H9 (cell line): Measurements from ENCODE around the gene CYSTM1. TPM values are rescaled to one million over a fixed set of nuclear protein-coding genes. Genes with fewer than 3 reads are reported as not detected.

Source experiments
- DNase-seq: peaks from one replicate; pipeline ENCODE4 v3.0.0-alpha.2; 2017
- H2AFZ ChIP-seq: one replicate; pipeline ENCODE4 v1.6.1; 2013; ENCODE audit warnings: mild to moderate bottlenecking, low read length, control low read depth, moderate library complexity
- H2AK5ac ChIP-seq: 2 replicates; pipeline ENCODE4 v1.6.1; 2013; ENCODE audit warnings: low read length, control low read depth, mixed read lengths; ENCODE audit not compliant: insufficient read length
- H2BK120ac ChIP-seq: one replicate; pipeline ENCODE4 v1.6.1; 2013; ENCODE audit warnings: low read depth, mild to moderate bottlenecking, low read length, control low read depth, inconsistent platforms; ENCODE audit not compliant: poor library complexity, severe bottlenecking
- H2BK12ac ChIP-seq: 2 replicates; pipeline ENCODE4 v1.6.1; 2013; ENCODE audit warnings: low read length, control low read depth, mixed read lengths, low read depth; ENCODE audit not compliant: insufficient read length
- H2BK15ac ChIP-seq: 2 replicates; pipeline ENCODE4 v1.6.1; 2013; ENCODE audit warnings: low read depth, low read length, control low read depth
- H2BK20ac ChIP-seq: one replicate; pipeline ENCODE4 v1.6.1; 2013; ENCODE audit warnings: low read depth, mild to moderate bottlenecking, low read length, control low read depth, inconsistent platforms; ENCODE audit not compliant: poor library complexity, severe bottlenecking
- H2BK5ac ChIP-seq: 2 replicates; pipeline ENCODE4 v1.6.1; 2013; ENCODE audit warnings: low read length, control low read depth, mixed read lengths; ENCODE audit not compliant: insufficient read length
- H3K14ac ChIP-seq: 2 replicates; pipeline ENCODE4 v1.6.1; 2013; ENCODE audit warnings: low read length, control low read depth; ENCODE audit not compliant: insufficient read depth
- H3K18ac ChIP-seq: 2 replicates; pipeline ENCODE4 v1.6.1; 2013; ENCODE audit warnings: low read depth, mild to moderate bottlenecking, mixed read lengths, low read length, control low read depth; ENCODE audit not compliant: insufficient read length
- H3K23ac ChIP-seq: 2 replicates; pipeline ENCODE4 v1.6.1; 2013; ENCODE audit warnings: low read length, control low read depth, mixed read lengths, low read depth; ENCODE audit not compliant: insufficient read length
- H3K23me2 ChIP-seq: 2 replicates; pipeline ENCODE4 v1.6.1; 2013; ENCODE audit warnings: low read depth, mild to moderate bottlenecking, mixed read lengths, low read length, control low read depth; ENCODE audit not compliant: insufficient read length, poor library complexity, severe bottlenecking
- H3K27ac ChIP-seq: 2 replicates; pipeline ENCODE4 v1.5.1; 2013; ENCODE audit warnings: low read length, control low read depth, mixed read lengths, low read depth; ENCODE audit not compliant: insufficient read length
- H3K27me3 ChIP-seq: 2 replicates; pipeline ENCODE4 v1.6.1; 2013; ENCODE audit warnings: low read length, control low read depth, inconsistent platforms; ENCODE audit not compliant: insufficient read depth
- H3K4ac ChIP-seq: 2 replicates; pipeline ENCODE4 v1.6.1; 2013; ENCODE audit warnings: low read depth, mild to moderate bottlenecking, control low read depth, inconsistent platforms, low read length, moderate library complexity
- H3K4me1 ChIP-seq: 2 replicates; pipeline ENCODE4 v1.6.1; 2013; ENCODE audit warnings: low read length, control low read depth, inconsistent platforms; ENCODE audit not compliant: insufficient read depth
- H3K4me2 ChIP-seq: 2 replicates; pipeline ENCODE4 v1.6.1; 2013; ENCODE audit warnings: low read length, control low read depth, mixed read lengths; ENCODE audit not compliant: insufficient read length, insufficient read depth
- H3K56ac ChIP-seq: 2 replicates; pipeline ENCODE4 v1.6.1; 2013; ENCODE audit warnings: low read depth, mild to moderate bottlenecking, mixed read lengths, low read length, control low read depth; ENCODE audit not compliant: insufficient read length
- H3K79me1 ChIP-seq: 2 replicates; pipeline ENCODE4 v1.6.1; 2013; ENCODE audit warnings: low read depth, mild to moderate bottlenecking, moderate library complexity, low read length, control low read depth, inconsistent platforms; ENCODE audit not compliant: insufficient read depth, poor library complexity, severe bottlenecking
- H3K79me2 ChIP-seq: 2 replicates; pipeline ENCODE4 v1.6.1; 2013; ENCODE audit warnings: low read length, control low read depth, inconsistent platforms; ENCODE audit not compliant: insufficient read depth
- H3K9ac ChIP-seq: 2 replicates; pipeline ENCODE4 v1.6.1; 2013; ENCODE audit warnings: low read length, control low read depth, mixed read lengths; ENCODE audit not compliant: insufficient read length; ENCODE audit errors: extremely low read depth
- H3K9me3 ChIP-seq: one replicate; pipeline ENCODE4 v1.6.1; 2013; ENCODE audit warnings: low read depth, low read length, inconsistent platforms; ENCODE audit not compliant: control insufficient read depth
- H3T11ph ChIP-seq: one replicate; pipeline ENCODE4 v1.6.1; 2013; ENCODE audit warnings: mild to moderate bottlenecking, low read length, control low read depth, inconsistent platforms
- H4K20me1 ChIP-seq: one replicate; pipeline ENCODE4 v1.6.1; 2013; ENCODE audit not compliant: control insufficient read depth, insufficient read length, insufficient read depth
- H4K5ac ChIP-seq: 2 replicates; pipeline ENCODE4 v1.6.1; 2013; ENCODE audit warnings: low read depth, mild to moderate bottlenecking, mixed read lengths, low read length, control low read depth; ENCODE audit not compliant: insufficient read length
- H4K8ac ChIP-seq: replicated peaks from 2 replicates; pipeline ENCODE4 v1.6.1; 2013; ENCODE audit warnings: low read length, control low read depth, mixed read lengths, low read depth; ENCODE audit not compliant: insufficient read length
- H4K91ac ChIP-seq: 2 replicates; pipeline ENCODE4 v1.6.1; 2013; ENCODE audit warnings: low read depth, mild to moderate bottlenecking, moderate library complexity, mixed read lengths, low read length, control low read depth; ENCODE audit not compliant: insufficient read length
- H3K27ac Mint-ChIP-seq, 3 experiments: 2 replicates in 2 of 3; 3 replicates in 1 of 3; pipeline ENCODE4 v1.8.0; 2020 to 2021; ENCODE audit warnings: mixed read lengths in 3 of 3, mild to moderate bottlenecking in 1 of 3, moderate library complexity in 1 of 3
- H3K27me3 Mint-ChIP-seq: 2 replicates; pipeline ENCODE4 v1.8.0; 2021; ENCODE audit warnings: low read depth, mild to moderate bottlenecking, moderate library complexity, mixed read lengths
- H3K36me3 Mint-ChIP-seq, 3 experiments: 2 replicates in 2 of 3; 3 replicates in 1 of 3; pipeline ENCODE4 v1.8.0; 2020 to 2021; ENCODE audit warnings: low read depth in 3 of 3, mixed read lengths in 3 of 3; ENCODE audit not compliant: insufficient read depth in 1 of 3
- H3K4me1 Mint-ChIP-seq, 2 experiments: 2 replicates each; pipeline ENCODE4 v1.8.0; 2020; ENCODE audit warnings: mixed read lengths in 2 of 2
- H3K4me3 Mint-ChIP-seq, 2 experiments: 2 replicates in 1 of 2; 3 replicates in 1 of 2; pipeline ENCODE4 v1.8.0; 2020 to 2021; ENCODE audit warnings: mild to moderate bottlenecking in 2 of 2, mixed read lengths in 2 of 2, moderate library complexity in 1 of 2
- H3K9me3 Mint-ChIP-seq, 2 experiments: 2 replicates in 1 of 2; 3 replicates in 1 of 2; pipeline ENCODE4 v1.8.0; 2020; ENCODE audit warnings: mild to moderate bottlenecking in 2 of 2, mixed read lengths in 2 of 2, moderate library complexity in 1 of 2
- CTCF ChIP-seq: fragments of 200-600 bp; sonication (generic); conservative IDR thresholded peaks from 3 replicates; pipeline ENCODE4 v1.8.0; 2021; ENCODE audit warnings: antibody characterized with exemption, mild to moderate bottlenecking
- WGBS: extraction: QIAGEN DNeasy Blood & Tissue Kit; methylation state at CpG from one replicate; pipeline ENCODE4 v1.1.7; 2013; ENCODE audit warnings: missing lambda C conversion rate, low lambda C conversion rate, mixed read lengths; ENCODE audit not compliant: insufficient read length; ENCODE audit errors: extremely low coverage; 5-methylcytosine and 5-hydroxymethylcytosine counted together
- total RNA-seq: library from RNA; stranded (reverse); gene quantifications from 2 replicates; pipeline ENCODE4 v1.2.1, GENCODE V29; 2021

CYSTM1 gene
- total RNA-seq, 1 experiment from 2014 or later, result 20.6 TPM

GRCh38 chr5:140238756-140239155 is 63.8 kb downstream of the CYSTM1 start:
- no peak overlapping the region for H4K8ac ChIP-seq
- no peak overlapping the region for H3T11ph ChIP-seq
- no peak for TF ChIP-seq CTCF
- no peak for DNase-seq
- no peak overlapping the region for H3K56ac ChIP-seq
- H2BK20ac ChIP-seq, result no peak overlapping the region
- no peak overlapping the region for H2BK120ac ChIP-seq
- H3K23me2 ChIP-seq, result no peaks in the 10 kb centered on the region
- no peak overlapping the region for H3K14ac ChIP-seq
- Mint-ChIP-seq H3K4me1 (peaks cover 17 to 20% of the 10 kb centered on the region in 2 experiments), H3K9me3 (no peaks in the 10 kb centered on the region), H3K4me3 (no peak overlapping the region), H3K27me3 (no peaks in the 10 kb centered on the region), H3K36me3 (no peaks in the 10 kb centered on the region), H3K27ac (no peak overlapping the region)
- no peak overlapping the region for H4K91ac ChIP-seq
- no peak overlapping the region for H4K5ac ChIP-seq
- H3K4me2 ChIP-seq, result no peak overlapping the region
- H2BK12ac ChIP-seq, result no peak overlapping the region
- H2BK5ac ChIP-seq, result no peak overlapping the region
- H2AFZ ChIP-seq, result no peak overlapping the region
- no peaks in the 10 kb centered on the region for H3K79me1 ChIP-seq
- no peaks in the 10 kb centered on the region for H3K9me3 ChIP-seq
- H3K4ac ChIP-seq, result no peak overlapping the region
- H4K20me1 ChIP-seq, result no peaks in the 10 kb centered on the region
- no peaks in the 10 kb centered on the region for H3K27me3 ChIP-seq
- no peak overlapping the region for H3K27ac ChIP-seq
- WGBS, result no CpG with 5 or more reads among the region's 6 CpGs
- H3K79me2 ChIP-seq, result no peaks in the 10 kb centered on the region
- no peak overlapping the region for H2BK15ac ChIP-seq
- H3K18ac ChIP-seq, result no peak overlapping the region
- no peak overlapping the region for H3K23ac ChIP-seq
- H3K4me1 ChIP-seq, result peaks cover 5% of the 10 kb centered on the region; the same call in 1 of the 2 replicates
- H2AK5ac ChIP-seq, result no peak overlapping the region
- no peak overlapping the region for H3K9ac ChIP-seq
